Activated CD8-positive, alpha-beta memory T cell treated with anti-CD3 and anti-CD28 coated beads, Interleukin-2, amount 10 ng/mL, durations not matched to agents 7 days and 5 days (primary cell): ENCODE results near the gene PRPF18. TPM values are rescaled to one million over a fixed set of nuclear protein-coding genes. Genes with fewer than 3 reads are reported as not detected.

Experiments
- ATAC-seq: fragments of 150-1000 bp; cut with Tn5 transposase; one replicate; pipeline ENCODE4 v1.10.0; 2021; ENCODE audit warnings: moderate library complexity
- CTCF ChIA-PET: fragments of 350-600 bp; sonication (Branson Sonifier 250); formaldehyde crosslinking; loops from one replicate; lab custom pipeline; 2021; ENCODE audit warnings: antibody characterized with exemption; lab: Charles Lee
- DNase-seq: peaks from one replicate; pipeline ENCODE4 v3.0.0-alpha.2; 2020
- H3K27ac Mint-ChIP-seq: one replicate; pipeline ENCODE4 v1.8.0; 2021; ENCODE audit warnings: mild to moderate bottlenecking, mixed read lengths
- H3K27me3 Mint-ChIP-seq: one replicate; pipeline ENCODE4 v1.8.0; 2021; ENCODE audit warnings: mixed read lengths
- H3K36me3 Mint-ChIP-seq: one replicate; pipeline ENCODE4 v1.8.0; 2021; ENCODE audit warnings: mild to moderate bottlenecking, mixed read lengths
- H3K4me1 Mint-ChIP-seq: one replicate; pipeline ENCODE4 v1.8.0; 2021; ENCODE audit warnings: mixed read lengths
- H3K4me3 Mint-ChIP-seq: one replicate; pipeline ENCODE4 v1.8.0; 2021; ENCODE audit warnings: mild to moderate bottlenecking, moderate library complexity, mixed read lengths
- H3K9me3 Mint-ChIP-seq: one replicate; pipeline ENCODE4 v1.8.0; 2022; ENCODE audit warnings: low read depth, mixed read lengths
- total RNA-seq, 2 experiments: library from RNA; stranded (reverse); gene quantifications; one replicate each; pipeline ENCODE4 v1.2.3, GENCODE V29; 2021

Gene PRPF18
- total RNA-seq, 2 experiments from 2014 or later = 21.2 to 22.8 TPM

DNA sequence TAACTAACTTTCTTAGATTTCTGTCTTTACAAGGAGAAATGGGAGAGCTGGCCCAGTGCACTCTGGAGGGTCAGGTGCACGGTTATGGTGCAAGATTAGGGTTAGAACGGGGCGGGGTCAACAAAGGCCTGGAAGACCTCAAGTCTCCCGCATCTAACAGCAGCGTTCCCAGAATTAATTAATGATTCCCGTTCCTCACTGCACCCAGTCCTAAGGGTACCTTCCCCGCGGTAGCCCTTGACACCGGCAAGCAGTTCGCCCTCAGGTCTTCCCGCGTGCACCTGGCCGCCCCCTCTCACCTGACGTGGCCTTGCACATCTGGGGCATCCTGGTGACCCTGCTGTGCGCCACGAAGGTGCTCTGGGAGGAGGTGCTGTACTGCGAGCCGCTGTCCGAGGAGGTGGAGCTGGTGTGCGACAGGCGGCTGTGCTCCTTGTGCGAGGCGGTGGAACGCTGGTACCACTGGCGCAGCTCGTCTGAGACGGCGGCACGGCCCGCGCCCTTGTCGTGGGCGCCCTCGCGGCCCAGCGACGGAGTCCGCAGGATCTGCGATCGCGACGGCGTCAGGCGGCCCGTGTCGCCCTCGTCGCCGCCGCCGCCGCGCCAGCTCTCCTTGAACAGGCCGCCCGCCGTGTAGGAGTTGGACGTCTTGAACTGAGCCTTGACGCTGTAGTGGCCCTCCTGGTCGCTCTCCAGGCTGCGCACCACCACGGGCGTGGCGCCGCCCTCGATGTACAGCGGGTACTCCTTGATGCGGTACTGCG, 69.8 kb downstream of the PRPF18 start:
- peaks cover 29% of the 10 kb centered on the region for H3K4me1 Mint-ChIP-seq
- no peak overlapping the region for H3K27ac Mint-ChIP-seq
- no peaks in the 10 kb centered on the region for H3K36me3 Mint-ChIP-seq
- ATAC-seq (no peak), DNase-seq (no peak)
- CTCF ChIA-PET = no interaction called here
- no peak overlapping the region for H3K4me3 Mint-ChIP-seq
- H3K9me3 Mint-ChIP-seq = no peaks in the 10 kb centered on the region
- no peaks in the 10 kb centered on the region for H3K27me3 Mint-ChIP-seq

DNA sequence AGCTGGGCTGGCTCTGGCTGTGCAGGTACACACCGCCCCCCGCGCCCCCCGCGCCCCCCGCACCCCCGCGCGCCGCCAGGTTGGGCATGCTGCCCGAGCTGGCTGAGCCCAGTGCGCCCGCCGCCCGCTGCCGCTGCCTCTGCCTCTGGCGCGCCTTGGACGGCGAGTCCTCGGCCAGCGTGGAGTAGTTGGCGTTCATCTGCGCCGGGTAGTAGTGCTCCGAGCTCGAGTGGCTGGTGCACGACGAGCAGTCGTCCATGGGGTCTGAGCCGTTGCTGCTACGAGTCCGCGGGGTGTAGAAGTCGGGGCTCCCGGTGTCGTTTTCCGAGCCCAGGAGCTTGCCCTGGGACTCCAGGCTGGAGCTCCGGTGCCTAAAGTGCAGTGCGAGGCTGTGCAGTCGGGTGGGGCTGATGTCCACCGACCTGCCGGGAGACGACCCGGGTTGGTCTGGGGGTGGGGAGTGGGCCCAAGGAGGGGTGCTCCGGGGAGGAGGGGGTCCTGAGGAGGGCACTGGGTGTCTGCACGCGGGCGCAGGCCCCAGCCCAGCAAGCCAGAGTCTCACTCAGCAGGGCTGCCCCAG, 70.4 kb downstream of the PRPF18 start:
- H3K36me3 Mint-ChIP-seq = no peaks in the 10 kb centered on the region
- DNase-seq (no peak), ATAC-seq (no peak)
- no peak overlapping the region for H3K27ac Mint-ChIP-seq
- CTCF ChIA-PET = no interaction called here
- no peak overlapping the region for H3K4me3 Mint-ChIP-seq
- H3K9me3 Mint-ChIP-seq = no peaks in the 10 kb centered on the region
- H3K27me3 Mint-ChIP-seq = no peaks in the 10 kb centered on the region
- H3K4me1 Mint-ChIP-seq = peaks cover 29% of the 10 kb centered on the region

DNA sequence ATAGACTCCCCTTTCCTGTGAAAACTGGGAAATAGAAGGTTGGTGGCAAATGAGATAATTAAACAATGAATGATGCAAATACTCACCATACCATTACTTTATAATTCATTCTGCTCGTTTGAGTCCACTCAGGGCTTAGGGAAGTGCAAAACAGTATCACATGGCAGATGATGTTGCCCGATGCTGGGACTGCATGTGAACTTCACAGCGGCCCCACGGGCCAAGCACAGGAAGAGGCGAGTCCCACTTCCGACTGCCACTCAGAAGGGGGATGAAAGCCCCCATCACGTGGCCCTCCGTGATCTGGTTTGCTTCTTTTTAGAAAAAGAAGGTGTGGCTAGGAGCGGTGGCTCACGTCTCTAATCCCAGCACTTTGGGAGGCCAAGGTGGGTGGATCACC, 71.5 kb downstream of the PRPF18 start:
- Mint-ChIP-seq H3K27ac (peak overlapping the region; percentile 52), H3K4me1 (peaks cover 26% of the 10 kb centered on the region), H3K4me3 (no peak overlapping the region), H3K9me3 (no peaks in the 10 kb centered on the region), H3K27me3 (peaks cover 2% of the 10 kb centered on the region), H3K36me3 (no peaks in the 10 kb centered on the region)
- DNase-seq = peak; percentile 44
- CTCF ChIA-PET = no interaction called here
- ATAC-seq = peak; percentile 38

DNA sequence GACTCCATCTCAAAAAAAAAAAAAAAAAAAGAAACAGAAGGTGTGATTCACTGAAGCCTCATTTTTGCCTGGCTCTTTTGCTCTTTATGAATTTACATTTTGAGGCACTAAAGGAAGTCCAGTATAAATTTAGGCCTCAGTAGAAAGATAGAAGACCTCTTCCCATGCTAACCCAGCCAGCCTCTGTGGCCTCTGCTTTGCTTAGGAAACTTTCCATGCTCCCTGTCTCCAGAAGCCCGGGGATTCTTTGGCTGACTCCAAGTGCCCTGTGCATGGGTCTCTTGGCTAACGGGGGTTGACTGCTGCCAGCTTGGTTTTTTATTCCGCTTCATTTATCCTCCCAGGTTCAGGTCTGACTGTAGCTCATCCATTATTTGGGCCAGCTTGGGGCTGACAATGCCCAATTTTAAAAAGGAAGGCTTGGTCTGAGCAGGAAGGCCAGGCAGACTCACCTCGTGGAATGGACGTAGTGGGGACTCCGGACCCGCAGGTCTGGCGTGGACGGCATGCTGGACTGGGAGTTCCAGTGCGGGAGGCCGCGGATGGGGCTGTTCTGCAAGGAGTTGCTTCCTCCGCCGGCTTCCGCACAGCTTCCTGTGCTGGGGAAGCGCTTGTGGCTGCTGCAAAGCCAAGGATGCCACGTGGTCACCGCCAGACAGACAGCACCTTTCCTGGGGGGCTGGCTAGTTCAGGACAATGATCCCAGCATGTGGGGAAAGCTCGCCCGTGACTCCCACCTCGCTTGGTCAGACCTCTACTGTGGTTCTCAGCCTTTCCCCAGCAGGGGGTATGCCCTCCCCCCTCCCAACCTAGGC, 72.3 kb downstream of the PRPF18 start:
- Mint-ChIP-seq H3K4me1 (peaks cover 26% of the 10 kb centered on the region), H3K36me3 (no peaks in the 10 kb centered on the region), H3K27me3 (peaks cover 8% of the 10 kb centered on the region), H3K4me3 (peak overlapping the region; percentile 24), H3K9me3 (no peaks in the 10 kb centered on the region), H3K27ac (peak overlapping the region; percentile 24)
- no peak for DNase-seq
- ATAC-seq = peak; percentile 38
- CTCF ChIA-PET = interaction anchor here (0.7 to 2.9 kb wide), 18 partner anchors 9 to 128 kb away, joined by 3 to 24 read pairs (median 4); partner anchors contain the start of gene PRPF18

DNA sequence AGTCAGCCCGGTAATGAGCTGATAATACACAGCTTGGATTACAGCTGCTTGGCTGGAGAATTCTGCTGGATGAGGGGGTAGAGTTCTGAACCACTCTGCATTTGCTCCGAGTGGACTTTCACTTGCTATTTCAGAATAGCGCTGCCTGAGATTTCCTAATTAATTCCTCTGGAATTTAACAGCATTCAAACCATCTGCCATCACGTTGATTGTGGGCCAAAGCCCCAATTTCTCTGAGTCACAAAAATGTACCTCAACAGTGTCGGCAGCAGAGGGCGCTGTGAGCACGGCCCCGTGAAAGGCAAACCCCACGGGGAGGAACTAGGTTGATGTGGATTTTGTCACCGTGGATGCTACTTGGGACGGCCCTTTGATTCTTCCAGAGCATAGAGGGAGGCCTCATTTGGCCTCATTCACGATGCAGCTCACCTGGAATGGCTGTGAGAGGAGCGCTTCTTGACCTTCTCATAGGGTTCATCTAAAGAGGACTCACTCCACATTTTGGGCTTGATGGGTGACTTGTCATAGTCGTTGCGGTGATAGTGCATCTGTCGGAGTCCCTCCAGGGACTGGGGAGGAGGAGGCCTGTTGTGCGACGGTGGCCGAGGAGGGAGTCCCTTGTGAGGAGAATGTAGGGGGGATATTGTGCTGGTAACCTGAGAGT, 73.3 kb downstream of the PRPF18 start:
- H3K27me3 Mint-ChIP-seq = peaks cover 8% of the 10 kb centered on the region
- DNase-seq = peak; percentile 75
- H3K9me3 Mint-ChIP-seq = no peaks in the 10 kb centered on the region
- CTCF ChIA-PET = interaction anchor here (0.6 to 2.9 kb wide), 19 partner anchors 9 to 261 kb away, joined by 3 to 24 read pairs (median 4); partner anchors contain the start of gene PRPF18
- peak; percentile 60 for ATAC-seq
- peak overlapping the region; percentile 24 for H3K27ac Mint-ChIP-seq
- no peaks in the 10 kb centered on the region for H3K36me3 Mint-ChIP-seq
- no peak overlapping the region for H3K4me3 Mint-ChIP-seq
- peaks cover 26% of the 10 kb centered on the region for H3K4me1 Mint-ChIP-seq

DNA sequence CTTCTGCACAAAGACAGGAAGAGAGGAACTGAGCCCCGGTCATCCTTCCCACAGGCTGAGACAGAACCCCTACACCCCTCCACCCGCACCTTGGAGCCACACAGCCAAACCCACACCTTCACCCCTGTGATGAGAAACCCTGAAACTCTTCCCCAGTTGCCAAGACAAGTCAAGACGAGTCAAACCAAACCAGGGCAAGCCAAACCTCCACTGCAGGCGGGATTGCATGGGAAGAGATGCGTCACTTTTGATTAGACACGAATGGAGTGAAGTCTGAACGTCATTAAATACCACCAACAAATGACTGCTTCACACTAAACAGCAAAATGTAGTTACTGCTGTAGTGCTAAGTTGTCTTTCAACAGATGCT, 73.8 kb downstream of the PRPF18 start:
- Mint-ChIP-seq H3K9me3 (no peaks in the 10 kb centered on the region), H3K27ac (no peak overlapping the region), H3K4me1 (peaks cover 26% of the 10 kb centered on the region), H3K36me3 (no peaks in the 10 kb centered on the region), H3K4me3 (no peak overlapping the region), H3K27me3 (peaks cover 8% of the 10 kb centered on the region)
- CTCF ChIA-PET = interaction anchor here (1.4 to 2.9 kb wide), 6 partner anchors 13 to 126 kb away, joined by 4 to 24 read pairs (median 7); no protein-coding TSS in a partner anchor
- DNase-seq = no peak
- ATAC-seq = no peak

DNA sequence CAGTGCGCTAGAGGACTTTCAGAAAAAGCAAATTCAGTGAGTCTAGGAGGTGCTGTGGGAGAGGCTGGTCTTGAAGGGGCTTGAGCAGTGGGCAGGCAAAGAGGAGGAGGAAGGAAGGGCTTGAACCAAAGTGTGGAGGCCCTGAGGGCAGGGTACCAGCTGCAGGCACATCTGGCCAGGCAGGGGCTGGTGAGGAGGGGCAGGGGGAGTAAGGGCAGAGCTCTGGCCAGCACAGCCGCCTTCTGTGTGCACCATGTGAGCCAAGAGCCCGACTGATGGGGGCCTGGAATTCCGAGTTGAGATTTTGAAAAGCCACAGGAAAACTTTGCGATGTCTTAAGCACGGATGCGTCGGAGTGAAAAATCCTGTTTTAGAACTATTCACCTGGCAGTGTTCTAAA, 74.5 kb downstream of the PRPF18 start:
- H3K27ac Mint-ChIP-seq = no peak overlapping the region
- CTCF ChIA-PET = interaction anchor here (2.5 to 2.9 kb wide), 2 partner anchors 115 to 124 kb away, joined by 7 to 24 read pairs; no protein-coding TSS in a partner anchor
- no peak for DNase-seq
- H3K4me3 Mint-ChIP-seq = no peak overlapping the region
- H3K9me3 Mint-ChIP-seq = no peaks in the 10 kb centered on the region
- peaks cover 26% of the 10 kb centered on the region for H3K4me1 Mint-ChIP-seq
- no peak for ATAC-seq
- H3K36me3 Mint-ChIP-seq = no peaks in the 10 kb centered on the region
- H3K27me3 Mint-ChIP-seq = peaks cover 8% of the 10 kb centered on the region

DNA sequence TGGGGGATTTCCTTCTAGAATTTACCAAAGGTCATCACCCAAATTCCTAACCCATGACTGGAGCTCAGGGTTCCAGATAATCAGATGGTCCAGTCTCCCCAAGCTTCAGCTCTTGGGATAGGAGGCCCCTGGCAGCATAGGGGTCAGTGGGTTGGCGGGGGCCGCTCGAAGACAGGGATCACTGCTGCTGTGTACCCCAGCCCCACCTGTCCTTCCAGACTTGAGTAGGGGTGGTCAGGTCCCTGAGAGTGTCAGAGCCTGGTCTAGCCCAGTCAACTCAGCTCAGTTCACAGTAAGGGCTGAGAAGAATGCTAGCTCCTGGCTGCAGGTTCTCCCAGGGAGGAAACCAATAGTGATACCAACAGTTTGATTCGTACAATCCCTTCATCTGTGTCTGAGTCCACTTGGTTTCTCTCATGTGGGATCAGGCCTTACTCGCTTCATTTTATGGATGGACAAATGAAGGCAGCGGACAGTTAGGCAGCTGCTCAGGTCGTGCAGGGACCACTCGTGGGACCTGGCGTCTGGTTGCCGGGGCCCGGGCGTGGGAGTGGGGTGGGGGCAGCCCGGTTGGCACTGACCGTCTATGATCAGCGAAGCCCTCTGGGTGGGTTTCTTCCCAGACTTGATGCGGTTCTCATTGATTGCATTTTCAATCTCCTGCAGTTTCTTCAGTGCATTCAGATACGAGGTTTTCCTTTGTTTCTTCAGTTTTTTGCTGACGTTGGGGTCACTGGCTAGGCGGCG, 78.9 kb downstream of the PRPF18 start:
- no peak for ATAC-seq
- Mint-ChIP-seq H3K4me1 (peaks cover 2% of the 10 kb centered on the region), H3K4me3 (no peak overlapping the region), H3K27ac (no peak overlapping the region), H3K27me3 (peaks cover 8% of the 10 kb centered on the region), H3K9me3 (no peaks in the 10 kb centered on the region), H3K36me3 (no peaks in the 10 kb centered on the region)
- no peak for DNase-seq
- CTCF ChIA-PET = interaction anchor here (1.0 kb wide), 1 partner anchor 11 kb away, joined by 3 read pairs; no protein-coding TSS in a partner anchor

DNA sequence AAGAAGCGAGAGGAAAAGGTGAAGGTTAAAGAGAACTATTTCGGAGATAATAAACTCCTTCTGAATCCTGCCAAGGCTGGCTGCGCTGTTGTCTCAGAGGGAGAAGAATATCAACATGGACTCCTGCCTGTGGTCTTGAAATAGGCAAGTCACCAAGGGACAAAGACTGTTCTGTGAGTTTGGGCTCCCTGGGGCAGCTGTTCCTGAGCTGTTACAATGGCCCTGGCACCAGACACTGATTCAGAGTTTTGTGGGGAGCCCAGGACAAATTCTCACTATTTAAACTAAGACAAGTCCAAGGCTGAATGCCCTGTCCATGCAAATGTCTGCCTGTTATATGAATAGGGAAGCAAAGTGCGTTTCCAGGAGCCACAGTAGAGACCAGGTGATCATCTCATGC, 81.4 kb downstream of the PRPF18 start:
- Mint-ChIP-seq H3K4me1 (no peaks in the 10 kb centered on the region), H3K27ac (no peak overlapping the region), H3K9me3 (no peaks in the 10 kb centered on the region), H3K27me3 (peaks cover 7% of the 10 kb centered on the region), H3K36me3 (no peaks in the 10 kb centered on the region), H3K4me3 (no peak overlapping the region)
- DNase-seq (no peak), ATAC-seq (no peak)
- CTCF ChIA-PET = interaction anchor here (1.0 kb wide), 1 partner anchor 9 kb away, joined by 5 read pairs; no protein-coding TSS in a partner anchor

DNA sequence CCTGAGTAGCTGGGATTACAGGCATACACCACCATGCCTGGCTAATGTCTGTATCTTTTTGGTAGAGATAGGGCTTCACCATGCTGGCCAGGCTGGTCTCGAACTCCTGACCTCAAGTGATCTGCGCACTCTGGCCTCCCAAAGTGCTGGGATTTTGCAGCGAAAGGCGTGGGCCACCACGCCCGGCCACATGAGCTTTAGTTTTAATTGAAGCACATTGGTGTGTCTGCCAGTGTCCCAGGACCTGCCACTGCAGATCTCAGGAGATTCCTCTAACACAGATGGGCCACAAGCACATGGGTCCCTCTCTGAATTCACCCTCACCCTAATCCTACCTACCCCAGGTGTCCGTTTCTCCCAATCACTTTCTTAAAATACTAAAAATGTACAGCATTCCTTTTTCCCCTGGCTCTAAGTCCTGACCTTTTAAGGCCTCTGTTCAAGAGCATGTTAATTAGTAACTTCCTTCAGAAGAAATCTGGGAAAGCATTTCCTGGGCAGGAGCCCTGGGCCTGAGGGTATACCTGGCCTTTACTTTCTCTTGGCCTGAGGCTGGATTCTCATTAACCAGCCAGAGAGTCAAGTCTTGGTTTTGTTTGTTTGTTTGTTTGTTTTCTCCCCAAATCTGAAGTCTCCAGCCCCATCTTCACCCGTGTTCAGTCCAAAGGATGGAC, 82.6 kb downstream of the PRPF18 start:
- CTCF ChIA-PET = interaction anchor here (1.0 to 1.3 kb wide), 2 partner anchors 10 kb away, joined by 3 to 5 read pairs; no protein-coding TSS in a partner anchor
- H3K27ac Mint-ChIP-seq = no peak overlapping the region
- no peaks in the 10 kb centered on the region for H3K4me1 Mint-ChIP-seq
- H3K36me3 Mint-ChIP-seq = no peaks in the 10 kb centered on the region
- DNase-seq (no peak), ATAC-seq (no peak)
- H3K27me3 Mint-ChIP-seq = no peaks in the 10 kb centered on the region
- H3K9me3 Mint-ChIP-seq = no peaks in the 10 kb centered on the region
- H3K4me3 Mint-ChIP-seq = no peak overlapping the region

DNA sequence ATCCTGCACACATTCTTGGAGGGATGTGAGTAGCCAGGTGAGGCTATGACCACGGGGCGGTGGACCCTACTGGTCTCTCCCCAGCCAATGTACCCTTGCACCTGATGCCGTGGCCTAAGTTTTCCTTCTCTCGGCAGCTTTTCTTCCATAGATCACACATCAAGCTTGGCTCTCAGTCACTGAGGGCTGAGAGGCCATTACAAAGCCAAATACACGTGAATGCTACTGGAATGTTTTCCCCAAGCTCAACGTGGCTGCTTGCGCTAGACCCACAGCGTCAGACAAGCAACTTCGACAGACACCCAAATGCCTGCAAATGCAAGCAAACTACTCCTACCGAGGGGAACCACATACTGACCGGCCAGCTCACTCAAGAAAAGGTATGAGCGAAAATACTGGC, 83.1 kb downstream of the PRPF18 start:
- no peak for ATAC-seq
- Mint-ChIP-seq H3K4me3 (no peak overlapping the region), H3K9me3 (no peaks in the 10 kb centered on the region), H3K27ac (no peak overlapping the region), H3K27me3 (no peaks in the 10 kb centered on the region), H3K36me3 (no peaks in the 10 kb centered on the region), H3K4me1 (no peaks in the 10 kb centered on the region)
- CTCF ChIA-PET = interaction anchor here (1.3 kb wide), 1 partner anchor 11 kb away, joined by 3 read pairs; no protein-coding TSS in a partner anchor
- no peak for DNase-seq

DNA sequence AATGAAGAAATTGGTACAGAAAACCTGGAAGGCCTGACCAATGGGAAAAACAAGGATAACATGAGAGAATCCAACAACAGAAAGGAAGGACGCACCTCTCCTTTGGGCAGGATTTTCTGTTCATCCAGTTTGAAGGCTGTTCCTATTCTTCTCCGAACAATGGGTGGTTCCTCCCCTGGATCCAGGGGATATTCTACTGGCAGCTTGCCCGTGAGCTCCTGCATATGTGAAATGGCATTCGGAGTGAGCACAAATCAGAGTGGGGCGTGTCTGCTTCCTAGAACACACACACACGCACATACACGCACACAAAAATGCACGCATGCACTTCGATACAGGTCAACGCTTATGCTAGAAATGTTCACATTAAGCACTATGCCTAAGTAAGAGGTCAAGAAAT, 83.5 kb downstream of the PRPF18 start:
- H3K9me3 Mint-ChIP-seq = no peaks in the 10 kb centered on the region
- H3K36me3 Mint-ChIP-seq = no peaks in the 10 kb centered on the region
- no peaks in the 10 kb centered on the region for H3K27me3 Mint-ChIP-seq
- ATAC-seq (no peak), DNase-seq (no peak)
- CTCF ChIA-PET = interaction anchor here (1.3 kb wide), 1 partner anchor 11 kb away, joined by 3 read pairs; no protein-coding TSS in a partner anchor
- H3K27ac Mint-ChIP-seq = no peak overlapping the region
- H3K4me3 Mint-ChIP-seq = no peak overlapping the region
- no peaks in the 10 kb centered on the region for H3K4me1 Mint-ChIP-seq
